AG04450 (cell line): Measurements from ENCODE around the gene WDTC1. TPM values are rescaled to one million over a fixed set of nuclear protein-coding genes. Genes with fewer than 3 reads are reported as not detected.
A peak's percentile ranks its signal among the peaks of the same experiment; 100 is the strongest.

ENCODE experiments used
- CTCF ChIA-PET: fragments of 300-600, 350-600 bp; formaldehyde crosslinking; extraction: SDS; loops from one replicate; lab custom pipeline; 2022; ENCODE audit warnings: antibody characterized with exemption, inconsistent platforms; lab: Charles Lee
- POLR2A ChIA-PET: fragments of 350-600 bp; formaldehyde crosslinking; extraction: SDS; loops from one replicate; lab custom pipeline; 2021; ENCODE audit warnings: antibody characterized with exemption, inconsistent platforms; lab: Yijun Ruan, JAX
- DNase-seq: peaks from one replicate; pipeline ENCODE4 v3.0.0-alpha.2; 2011; ENCODE audit warnings: low read depth, low spot score
- H3K27ac ChIP-seq: one replicate; pipeline ENCODE4 v1.5.1; 2012; ENCODE audit warnings: low read depth, low read length, control low read depth
- H3K27me3 ChIP-seq: one replicate; pipeline ENCODE4 v1.6.0; 2012; ENCODE audit warnings: low read length; ENCODE audit not compliant: control insufficient read depth, insufficient read depth
- H3K4me3 ChIP-seq: 2 replicates; pipeline ENCODE4 v1.5.1; 2011; ENCODE audit warnings: mild to moderate bottlenecking, low read depth, low read length, control low read depth
- H3K9me3 ChIP-seq: 2 replicates; pipeline ENCODE4 v1.5.1; 2012; ENCODE audit warnings: low read length; ENCODE audit not compliant: control insufficient read depth, insufficient read depth
- CTCF ChIP-seq: IDR thresholded peaks from 2 replicates; pipeline ENCODE4 v1.5.1; 2011; ENCODE audit warnings: low read depth, low read length, control low read depth, inconsistent platforms
- polyA plus RNA-seq: library from polyadenylated mRNA; depleted of rRNA; stranded (reverse); fragments of >200 nt; gene quantifications from 2 replicates; pipeline ENCODE4 v1.2.3, GENCODE V29; 2011

WDTC1 gene
- polyA plus RNA-seq, 1 experiment: 7.1 TPM

GRCh38 chr1:27339213-27339612 is 104.8 kb downstream of the WDTC1 start:
- POLR2A ChIA-PET: no interaction called here
- Histone ChIP-seq H3K27me3 (no peaks in the 10 kb centered on the region), H3K4me3 (no peak overlapping the region), H3K9me3 (no peaks in the 10 kb centered on the region; the same call in 1 of the 2 replicates), H3K27ac (no peak overlapping the region)
- CTCF ChIA-PET: interaction anchor here (1.1 kb wide), 1 partner anchor 38 kb away, joined by 3 read pairs; no protein-coding TSS in a partner anchor
- no peak for TF ChIP-seq CTCF
- no peak for DNase-seq

DNA sequence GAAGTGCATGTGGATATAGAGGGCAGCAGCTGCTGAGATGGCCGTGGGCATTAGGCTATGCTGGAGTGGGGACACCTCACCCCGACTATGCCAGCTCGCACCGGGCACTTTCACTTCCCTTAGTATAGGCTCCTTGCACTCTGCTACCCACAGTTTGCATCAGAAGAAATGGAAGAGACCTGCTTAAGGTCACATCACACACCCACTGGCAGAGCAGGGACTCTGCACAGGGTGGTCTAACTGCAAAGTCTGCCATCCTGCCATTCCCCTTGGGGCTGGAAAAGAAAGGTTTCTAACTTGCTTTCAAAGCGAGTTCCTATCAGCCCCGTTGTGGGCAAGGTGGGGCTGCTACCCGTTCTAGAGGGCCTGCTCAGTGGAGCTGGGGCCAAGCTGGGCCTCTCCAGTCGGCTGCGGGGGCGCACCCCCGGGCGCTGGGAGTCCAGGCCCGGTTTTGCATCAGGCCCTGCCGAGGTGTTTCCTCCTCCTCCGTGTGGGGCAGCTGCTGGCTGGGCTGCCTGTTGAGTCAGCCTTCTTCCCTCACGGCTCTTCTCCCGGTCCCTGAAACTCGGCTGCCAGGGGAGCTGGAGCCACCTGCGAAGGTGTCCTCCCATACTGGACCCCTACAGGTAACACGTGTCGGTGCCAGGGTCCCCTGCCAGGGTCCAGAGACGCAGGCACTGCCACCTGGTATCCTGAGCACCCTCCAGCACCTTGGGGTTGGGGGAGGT is 107.3 kb downstream of the WDTC1 start, which contains the start of gene SYTL1:
TSS of gene SYTL1 (plus strand) at position 498 of the 728 bp plus-strand sequence. CDS start 3,313 bp downstream, outside the sequence.
- ChIA-PET CTCF (interaction anchor here (1.6 to 1.7 kb wide), 2 partner anchors 9 to 16 kb away, joined by 7 read pairs; no protein-coding TSS in a partner anchor), POLR2A (interaction anchor here (1.0 to 1.1 kb wide), 2 partner anchors 10 to 42 kb away, joined by 5 read pairs; no protein-coding TSS in a partner anchor)
- Histone ChIP-seq H3K4me3 (peak within 1 kb of the TSS; percentile 40), H3K9me3 (no peaks in the 10 kb centered on the region; the same call in 1 of the 2 replicates), H3K27ac (peak within 1 kb of the TSS; percentile 31), H3K27me3 (no peaks in the 10 kb centered on the region)
- TF ChIP-seq CTCF: no peak
- no peak for DNase-seq

DNA sequence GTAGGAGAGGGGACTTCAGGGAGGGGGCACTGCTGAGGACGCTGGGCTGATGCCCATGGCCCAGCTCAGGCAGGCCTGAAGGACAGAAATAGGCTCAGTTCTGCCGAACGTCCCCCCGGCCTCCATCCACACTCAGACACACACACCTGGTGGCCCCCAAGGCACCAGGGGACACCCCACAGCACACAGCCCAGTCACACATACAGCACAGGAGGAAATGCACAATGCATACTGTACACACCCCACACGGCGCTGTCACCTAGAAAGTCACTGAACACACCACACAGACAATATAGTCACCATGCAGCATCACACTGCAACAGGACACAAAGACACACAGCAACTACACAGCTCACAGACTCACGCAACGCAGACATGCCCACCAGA is 108.0 kb downstream of the WDTC1 start:
- ChIA-PET CTCF (interaction anchor here (1.6 to 1.7 kb wide), 2 partner anchors 10 to 15 kb away, joined by 7 read pairs; no protein-coding TSS in a partner anchor), POLR2A (interaction anchor here (1.0 to 1.1 kb wide), 2 partner anchors 10 to 43 kb away, joined by 5 read pairs; no protein-coding TSS in a partner anchor)
- Histone ChIP-seq H3K27me3 (no peaks in the 10 kb centered on the region), H3K4me3 (no peak overlapping the region), H3K9me3 (no peaks in the 10 kb centered on the region; the same call in 1 of the 2 replicates), H3K27ac (no peak overlapping the region)
- no peak for TF ChIP-seq CTCF
- no peak for DNase-seq

- no peaks in the 10 kb centered on the region; the same call in 1 of the 2 replicates for H3K9me3 ChIP-seq
- DNase-seq: no peak
- no peak for TF ChIP-seq CTCF
- ChIA-PET CTCF (interaction anchor here (1.3 to 1.4 kb wide), 2 partner anchors 14 to 214 kb away, joined by 3 to 8 read pairs; no protein-coding TSS in a partner anchor), POLR2A (interaction anchor here (1.1 kb wide), 1 partner anchor 22 kb away, joined by 3 read pairs; no protein-coding TSS in a partner anchor)
- H3K27me3 ChIP-seq: no peaks in the 10 kb centered on the region
- no peak overlapping the region for H3K27ac ChIP-seq
- no peak overlapping the region for H3K4me3 ChIP-seq
These were observed 108.6 kb downstream of the WDTC1 start for GRCh38 chr1:27342778-27343638.
